NCI-H82 (cell line): Measurements from ENCODE around the gene KIT.

Experiments used
- DNase-seq: peaks from one replicate; lab custom pipeline; 2025; lab: John Stamatoyannopoulos, UW

The KIT gene

DNA sequence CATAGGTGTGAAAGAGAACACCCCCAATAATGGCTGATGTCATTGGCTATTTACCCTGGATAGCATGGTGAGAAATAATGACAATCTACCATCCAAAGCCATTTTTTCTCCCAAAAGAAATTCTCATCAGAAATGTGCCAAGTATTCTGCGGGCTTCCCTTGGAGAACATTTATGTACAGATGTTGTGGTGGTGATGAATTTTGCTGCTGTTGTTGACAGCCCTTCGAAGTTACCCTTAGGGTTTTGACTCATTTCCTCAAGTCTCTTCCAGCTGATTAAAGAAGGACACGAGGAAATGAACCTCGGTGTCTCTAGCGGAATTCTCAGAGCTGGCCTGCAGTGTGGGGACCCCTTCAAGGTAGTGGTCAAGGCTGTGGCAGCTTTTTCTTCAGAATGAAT lies 3.4 kb downstream of the KIT start:
- DNase-seq, result no peak

- no peak for DNase-seq
Measured at GRCh38 chr4:54661686-54662085, 3.9 kb downstream of the KIT start.

DNA sequence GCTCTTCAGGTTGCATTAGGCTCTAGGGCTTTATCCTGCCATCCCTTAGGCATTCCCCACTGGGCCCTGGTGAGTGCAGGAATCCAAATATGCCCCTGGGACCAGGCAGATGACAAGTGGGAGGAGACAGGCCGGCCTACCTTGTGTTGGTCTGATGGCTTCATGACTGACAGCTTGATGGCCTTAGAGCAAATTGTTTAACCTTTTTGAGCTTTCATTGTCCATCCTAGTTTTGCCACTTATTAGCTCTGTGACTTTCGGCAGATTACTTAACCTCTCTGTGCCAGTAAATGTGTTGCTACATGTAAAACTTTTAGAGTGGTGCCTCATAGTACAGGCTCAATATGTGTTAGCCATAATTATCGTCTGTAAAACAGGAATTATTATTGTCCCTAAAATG lies 4.4 kb downstream of the KIT start:
- no peak for DNase-seq

- DNase-seq, result no peak
Measured at GRCh38 chr4:54662901-54663585, 5.3 kb downstream of the KIT start.

DNA sequence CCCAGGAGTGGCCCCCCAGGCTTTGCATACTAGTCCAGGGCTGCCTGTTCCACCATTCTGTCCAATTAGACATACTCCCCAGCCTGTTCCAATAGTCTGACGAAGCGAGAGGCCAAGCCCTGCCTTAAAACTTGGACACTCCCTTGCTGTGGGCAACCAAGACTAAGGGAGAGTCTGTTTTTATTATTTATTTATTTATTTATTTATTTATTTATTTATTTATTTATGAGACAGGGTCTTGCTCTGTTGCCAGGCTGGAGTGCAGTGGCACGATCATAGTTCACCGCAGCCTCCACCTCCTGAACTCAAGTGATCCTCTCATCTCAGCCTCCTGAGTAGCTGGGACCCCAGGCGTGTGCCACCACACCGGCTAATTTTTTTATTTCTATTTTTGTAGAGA lies 6.6 kb downstream of the KIT start:
- DNase-seq, result no peak

- DNase-seq, result no peak
Measured at GRCh38 chr4:54668014-54668611, 10.4 kb downstream of the KIT start.

DNA sequence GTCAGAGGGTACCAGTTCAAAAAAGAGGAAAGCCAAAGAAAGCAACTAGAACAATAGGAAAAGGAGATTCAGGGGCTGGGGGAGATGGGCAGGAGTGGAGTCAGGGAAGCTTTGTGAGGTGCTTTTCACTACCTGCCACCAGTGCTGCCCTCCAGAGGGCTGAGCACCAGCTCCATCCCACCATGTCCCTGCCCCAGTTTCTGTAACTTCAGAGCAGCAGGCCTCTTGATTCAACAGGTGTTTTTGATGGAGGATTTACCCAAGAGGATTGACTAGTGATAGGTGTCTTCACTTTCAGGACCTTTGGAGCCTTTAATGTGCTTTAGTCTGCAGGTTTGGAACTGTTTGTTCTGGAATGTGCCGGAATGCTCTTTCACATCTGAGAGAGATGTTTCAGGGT lies 12.1 kb downstream of the KIT start:
- no peak for DNase-seq

DNA sequence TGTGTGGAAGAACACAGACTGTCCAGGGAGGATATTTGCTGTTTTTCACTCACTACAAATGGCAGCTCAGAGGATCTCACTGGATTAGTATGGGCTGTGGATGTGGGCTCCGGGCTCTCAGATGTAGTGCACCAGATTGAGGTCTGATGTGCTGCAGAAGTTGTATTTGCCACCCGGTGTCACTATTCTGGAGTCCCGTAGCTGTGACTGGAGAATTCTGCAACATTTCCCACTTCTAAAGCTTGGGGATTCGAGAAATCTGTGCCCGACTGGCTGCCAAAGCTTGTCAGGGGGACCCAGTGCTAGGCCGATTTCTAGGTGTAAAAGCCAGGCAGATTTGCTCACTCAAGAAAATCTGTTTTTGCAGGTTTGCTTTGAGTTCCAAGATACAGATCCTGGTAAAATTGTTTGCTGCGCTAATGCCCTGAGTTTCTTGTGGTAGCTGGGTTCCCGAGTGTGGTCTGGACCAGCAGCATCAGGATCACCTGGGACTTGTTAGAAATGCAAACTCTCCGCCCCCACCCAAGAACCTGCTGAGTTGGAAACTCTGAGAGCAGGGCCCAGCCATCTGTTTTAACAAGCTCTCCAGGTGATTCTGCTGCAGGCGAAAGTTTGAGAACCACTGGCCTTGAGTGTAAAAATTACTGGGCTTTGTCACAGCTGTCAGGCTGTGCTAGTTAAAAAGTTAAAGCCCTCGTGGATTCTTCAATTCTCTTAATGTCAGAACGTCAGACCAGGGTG lies 18.1 kb downstream of the KIT start:
- DNase-seq, result no peak

DNA sequence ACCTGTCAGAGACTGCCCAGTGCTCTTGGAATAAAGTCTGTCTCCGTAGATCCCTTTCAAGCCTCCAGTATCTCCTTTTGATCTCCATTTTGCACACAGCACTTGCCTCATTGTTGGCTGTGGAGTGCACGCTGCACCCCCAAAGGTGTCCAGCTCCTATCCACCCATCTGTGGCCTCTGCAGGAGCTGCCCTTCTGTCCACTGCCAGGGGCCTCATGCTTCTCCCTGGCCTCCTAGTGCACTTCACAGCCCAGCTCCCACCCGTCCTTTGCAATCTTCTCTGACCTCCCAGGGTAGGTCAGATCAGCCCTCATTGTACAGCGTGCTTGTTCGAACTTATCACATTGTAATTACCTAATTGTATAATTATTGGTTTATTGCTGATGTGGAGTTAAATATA lies 18.9 kb downstream of the KIT start:
- no peak for DNase-seq

GRCh38 chr4:54677416-54677815 lies 19.7 kb downstream of the KIT start:
- DNase-seq, result no peak

DNA sequence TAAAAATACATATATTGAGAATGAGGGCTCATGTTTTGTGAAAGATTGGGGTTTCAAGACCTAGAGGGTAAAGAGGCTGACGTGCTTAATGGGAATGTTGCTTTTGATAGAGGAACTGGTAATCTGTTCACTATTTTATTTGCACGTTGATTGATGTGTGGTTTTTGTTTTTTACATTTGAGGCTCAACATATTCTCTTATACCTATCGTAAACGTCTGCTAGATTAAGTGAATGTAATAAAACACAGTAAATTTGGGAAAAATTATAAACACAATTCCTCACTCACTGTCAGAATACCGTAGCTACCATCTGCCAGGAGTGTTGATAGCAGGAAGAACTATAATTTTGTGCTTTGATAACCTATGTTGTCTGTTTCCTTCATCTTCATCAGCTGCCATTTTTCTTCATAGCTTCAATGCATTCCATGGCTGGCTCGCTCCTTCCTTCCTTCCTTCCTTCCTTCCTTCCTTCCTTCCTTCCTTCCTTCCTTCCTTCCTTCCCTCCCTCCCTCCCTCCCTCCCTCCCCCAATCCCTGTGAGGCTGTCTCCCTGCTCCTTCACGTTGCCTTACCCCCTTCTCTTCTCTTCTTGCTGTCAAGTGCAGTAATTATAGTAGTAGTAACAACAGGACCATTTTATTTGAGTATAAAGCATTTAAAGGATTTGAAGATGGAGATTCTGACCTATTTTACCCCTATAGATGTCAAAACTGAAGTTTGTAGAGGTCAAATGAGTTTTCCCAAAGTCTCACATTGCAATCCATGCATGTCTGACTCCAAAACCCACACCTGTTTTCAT lies 20.3 kb downstream of the KIT start:
- no peak for DNase-seq

GRCh38 chr4:54678826-54679225 lies 21.1 kb downstream of the KIT start:
- DNase-seq, result no peak

DNA sequence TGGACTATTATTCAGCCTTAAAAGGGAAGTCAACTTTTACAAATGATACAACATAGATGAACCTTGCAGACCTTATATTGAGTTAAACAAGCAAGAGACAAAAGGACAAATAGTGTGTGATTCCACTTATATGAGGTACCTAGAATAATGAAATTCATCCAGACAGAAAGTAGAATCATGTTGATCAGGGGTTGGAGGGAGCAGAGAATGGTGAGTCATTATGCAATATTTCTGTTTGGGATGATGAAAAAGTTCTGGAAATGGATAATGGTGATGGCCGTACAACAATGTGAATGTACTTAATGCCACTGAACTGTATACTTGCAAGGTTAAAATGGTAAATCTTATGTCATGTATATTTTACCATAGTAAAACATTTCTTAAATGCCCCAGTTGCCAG lies 22.1 kb downstream of the KIT start:
- no peak for DNase-seq

DNA sequence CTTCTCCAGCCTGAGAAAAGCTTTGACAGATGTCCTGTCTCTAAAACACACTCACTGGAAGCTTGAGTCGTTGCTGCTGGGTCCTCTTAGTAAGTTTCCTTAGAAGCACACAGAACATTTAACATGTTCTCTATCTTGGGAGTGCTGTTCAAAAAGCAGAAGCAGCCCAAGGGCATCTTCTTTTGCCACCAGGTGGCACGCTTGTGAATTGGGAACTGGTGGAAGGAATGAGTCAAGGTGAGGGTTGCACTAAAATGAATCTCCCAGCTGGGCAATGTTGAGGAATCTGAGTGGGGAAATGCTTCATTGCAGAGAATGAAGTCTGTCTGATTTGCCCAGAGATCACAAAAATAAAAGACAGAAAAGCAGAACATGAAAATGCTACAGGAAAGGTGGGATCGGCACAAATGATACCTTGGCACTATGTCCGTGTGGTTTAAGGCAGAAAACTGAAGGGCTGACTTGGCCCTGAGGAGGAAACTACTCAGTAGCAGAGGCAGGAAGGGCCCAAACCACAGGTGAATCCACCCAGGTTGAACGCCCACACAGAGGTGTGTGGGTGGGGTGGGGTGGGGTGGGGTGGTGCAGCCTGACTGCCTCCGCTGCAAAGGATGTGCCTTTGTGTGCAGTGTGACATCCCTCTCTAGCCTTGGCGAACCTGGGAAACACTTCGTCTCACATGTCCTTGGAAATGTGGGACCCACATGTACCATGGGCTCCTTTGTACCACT lies 26.0 kb downstream of the KIT start:
- peak; percentile 13 for DNase-seq

DNA sequence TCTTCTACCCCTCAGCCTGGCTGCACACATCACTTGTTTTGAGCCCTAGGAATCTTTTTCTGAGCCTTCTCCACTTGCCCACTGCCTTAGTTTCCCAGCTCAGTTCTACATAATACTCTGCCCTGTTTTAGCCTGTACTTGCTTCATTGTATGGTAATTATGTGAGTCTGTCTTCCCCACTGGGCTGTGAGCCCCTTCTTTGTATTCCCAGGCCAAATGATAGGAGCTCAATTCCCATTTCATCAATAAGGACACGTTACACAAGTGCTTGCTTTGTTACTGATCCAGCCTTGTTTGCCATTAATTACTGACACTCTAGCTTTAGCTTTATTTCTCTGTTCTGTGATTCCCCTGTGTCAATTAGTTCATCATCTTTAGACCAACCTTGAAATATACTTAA lies 28.1 kb downstream of the KIT start:
- DNase-seq, result no peak

GRCh38 chr4:54687887-54688841 lies 30.4 kb downstream of the KIT start:
- DNase-seq, result no peak

DNA sequence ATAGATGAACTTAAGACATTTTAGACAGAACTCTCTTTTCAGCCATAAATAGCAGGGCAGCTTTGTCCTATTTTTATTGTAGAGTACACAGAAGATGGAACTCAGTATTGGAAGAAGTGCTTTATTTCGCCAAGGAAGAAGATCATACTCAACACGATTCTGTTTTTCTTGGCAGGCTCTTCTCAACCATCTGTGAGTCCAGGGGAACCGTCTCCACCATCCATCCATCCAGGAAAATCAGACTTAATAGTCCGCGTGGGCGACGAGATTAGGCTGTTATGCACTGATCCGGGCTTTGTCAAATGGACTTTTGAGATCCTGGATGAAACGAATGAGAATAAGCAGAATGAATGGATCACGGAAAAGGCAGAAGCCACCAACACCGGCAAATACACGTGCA lies 37.6 kb downstream of the KIT start:
- peak; percentile 25 for DNase-seq

DNA sequence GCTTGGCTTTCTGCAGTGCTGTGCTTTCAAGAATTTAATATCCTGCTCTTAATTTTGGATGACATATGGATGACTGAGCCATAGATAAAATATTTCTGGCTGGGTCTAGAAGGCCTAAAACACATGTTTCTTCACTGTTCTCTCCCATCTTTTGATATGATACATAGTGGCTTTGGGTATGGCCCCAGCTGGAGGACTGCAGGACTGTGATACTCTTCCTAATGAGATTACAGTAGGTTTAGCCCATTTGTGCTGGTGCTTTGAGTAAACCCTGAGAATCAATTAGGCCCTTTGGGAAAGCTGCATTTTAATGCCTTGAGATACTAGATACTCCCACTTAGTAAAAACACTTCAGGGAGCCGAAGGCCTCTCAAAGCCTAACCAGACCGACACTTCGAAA lies 38.0 kb downstream of the KIT start:
- peak; percentile 78 for DNase-seq

DNA sequence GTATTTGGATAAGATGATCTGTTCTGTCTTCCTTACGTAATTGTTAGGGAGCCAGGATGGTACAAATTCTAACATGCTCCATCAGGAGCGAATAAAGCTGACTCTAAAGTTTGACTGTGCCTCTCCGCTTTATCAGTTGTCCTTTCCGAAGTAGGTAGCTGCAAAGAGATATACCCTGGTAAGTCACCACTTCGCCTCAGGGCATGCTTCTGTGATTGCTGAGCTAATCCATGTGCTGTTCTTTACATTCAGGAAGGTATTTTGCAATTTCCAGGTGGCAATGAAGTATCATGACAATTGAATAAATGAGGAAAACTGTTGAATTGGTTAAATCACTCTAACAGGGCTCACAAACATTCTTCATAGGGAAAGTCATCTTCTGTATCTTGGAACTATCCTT lies 38.9 kb downstream of the KIT start:
- DNase-seq, result no peak

DNA sequence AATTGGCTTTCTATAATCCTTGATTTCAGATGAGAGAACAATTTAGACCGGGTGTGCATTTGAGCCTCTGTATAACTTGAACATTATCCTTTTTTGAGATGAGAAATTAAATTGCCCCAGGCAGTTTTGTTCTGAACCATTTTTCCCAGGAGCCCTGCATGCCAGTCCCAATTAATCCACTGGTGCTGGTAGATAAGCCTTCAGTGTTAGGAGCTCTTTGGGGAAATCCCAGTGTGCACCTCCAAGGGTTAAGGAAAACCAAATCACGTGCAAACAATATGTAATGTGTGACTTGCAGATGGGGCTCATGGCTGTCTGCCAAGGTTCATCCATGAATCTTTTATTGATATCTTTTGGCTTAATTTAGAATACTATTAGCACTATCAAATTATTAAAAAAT lies 43.2 kb downstream of the KIT start:
- peak; percentile 26 for DNase-seq

- no peak for DNase-seq
Measured at GRCh38 chr4:54703182-54703581, 45.4 kb downstream of the KIT start.
